ENCODE results near the gene LPCAT3. TPM values are rescaled to one million over a fixed set of nuclear protein-coding genes. Genes with fewer than 3 reads are reported as not detected.
A peak's percentile ranks its signal among the peaks of the same experiment; 100 is the strongest.

The LPCAT3 gene
- total RNA-seq, 1 donor from 2014 or later: 7.9 TPM

DNA sequence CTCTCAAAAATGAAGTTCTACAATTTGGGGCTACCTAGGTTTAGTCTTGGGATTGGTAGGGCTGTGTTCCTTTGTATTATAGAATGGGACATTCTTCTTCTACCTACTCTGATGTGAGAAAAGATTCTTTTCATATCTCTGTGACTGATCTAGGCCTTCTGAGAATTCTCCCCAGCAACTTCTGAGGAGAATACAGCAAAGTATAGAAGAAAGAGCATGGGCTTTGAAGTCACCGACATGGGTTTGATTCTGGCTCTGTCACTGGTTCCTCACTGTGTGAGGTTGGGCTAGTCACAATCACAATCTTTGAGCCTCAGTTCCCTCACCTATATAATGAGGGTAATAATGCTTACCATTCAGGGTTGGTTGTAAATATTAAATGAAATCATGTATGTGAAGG is 85.5 kb downstream of the LPCAT3 start:
- FAIRE-seq (no peak), DNase-seq (ENCODE audit: low read depth) (no peak)
- TF ChIP-seq, protein P1, sequence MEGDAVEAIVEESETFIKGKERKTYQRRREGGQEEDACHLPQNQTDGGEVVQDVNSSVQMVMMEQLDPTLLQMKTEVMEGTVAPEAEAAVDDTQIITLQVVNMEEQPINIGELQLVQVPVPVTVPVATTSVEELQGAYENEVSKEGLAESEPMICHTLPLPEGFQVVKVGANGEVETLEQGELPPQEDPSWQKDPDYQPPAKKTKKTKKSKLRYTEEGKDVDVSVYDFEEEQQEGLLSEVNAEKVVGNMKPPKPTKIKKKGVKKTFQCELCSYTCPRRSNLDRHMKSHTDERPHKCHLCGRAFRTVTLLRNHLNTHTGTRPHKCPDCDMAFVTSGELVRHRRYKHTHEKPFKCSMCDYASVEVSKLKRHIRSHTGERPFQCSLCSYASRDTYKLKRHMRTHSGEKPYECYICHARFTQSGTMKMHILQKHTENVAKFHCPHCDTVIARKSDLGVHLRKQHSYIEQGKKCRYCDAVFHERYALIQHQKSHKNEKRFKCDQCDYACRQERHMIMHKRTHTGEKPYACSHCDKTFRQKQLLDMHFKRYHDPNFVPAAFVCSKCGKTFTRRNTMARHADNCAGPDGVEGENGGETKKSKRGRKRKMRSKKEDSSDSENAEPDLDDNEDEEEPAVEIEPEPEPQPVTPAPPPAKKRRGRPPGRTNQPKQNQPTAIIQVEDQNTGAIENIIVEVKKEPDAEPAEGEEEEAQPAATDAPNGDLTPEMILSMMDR (IDR thresholded peaks at IDR 0.05; ENCODE audit: insufficient read depth, low read length, severe bottlenecking): no peak
- H3K4me3 ChIP-seq (ENCODE audit: low read depth, low read length): no peak overlapping the region
- peaks cover 4% of the 10 kb centered on the region for H3K36me3 ChIP-seq (ENCODE audit: control insufficient read depth, insufficient read depth, low read length)
- no peaks in the 10 kb centered on the region for H3K27me3 ChIP-seq (ENCODE audit: control insufficient read depth, insufficient read depth, low read length)

DNA sequence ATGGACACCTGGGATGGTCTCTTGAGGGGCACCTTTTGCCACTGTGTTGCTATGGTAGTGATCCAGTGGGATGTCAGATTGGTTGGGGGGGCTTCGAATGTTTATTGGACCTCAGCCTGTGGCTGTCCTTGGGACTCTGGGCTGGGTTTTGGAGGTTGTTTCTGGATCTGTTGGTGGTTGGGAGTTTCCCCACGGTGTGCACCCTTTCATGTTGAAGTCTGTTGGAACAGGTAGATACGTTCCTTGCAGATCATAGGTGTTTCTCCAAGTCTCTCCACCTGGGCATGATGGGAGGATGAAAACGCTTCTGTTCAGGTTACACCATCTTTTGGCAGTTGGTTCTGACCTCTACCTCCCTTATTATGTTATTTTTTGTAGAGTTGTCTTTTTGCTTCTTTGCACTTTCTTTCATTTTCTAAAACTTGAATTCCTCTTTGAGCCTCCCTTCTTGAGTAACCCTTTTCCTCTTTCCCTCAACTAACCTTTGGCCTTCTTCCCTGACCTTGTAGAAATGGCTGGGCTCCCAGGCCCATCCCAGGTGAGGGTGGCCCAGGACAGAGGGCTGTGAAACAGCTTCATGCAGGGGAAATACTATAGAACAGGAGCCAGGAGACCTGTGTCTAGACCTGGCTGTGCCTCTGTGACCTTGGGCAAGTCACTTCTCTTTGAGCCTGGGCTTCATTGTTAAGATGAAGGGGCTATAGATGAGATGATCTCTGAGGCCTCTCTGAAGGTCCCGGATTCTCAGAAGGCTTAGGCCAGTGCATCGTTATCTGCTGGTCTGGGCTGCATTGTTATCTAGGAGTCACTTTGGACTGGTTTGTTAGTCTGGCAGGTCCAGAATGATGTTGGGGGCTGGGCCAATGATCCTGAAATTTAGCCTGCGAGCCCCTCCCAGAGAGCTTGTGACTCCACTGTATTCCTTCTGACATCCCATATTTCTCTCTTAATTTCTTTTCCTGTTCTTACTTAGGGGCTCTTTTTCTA is 88.5 kb downstream of the LPCAT3 start:
- DNase-seq (ENCODE audit: low read depth): no peak
- Histone ChIP-seq H3K4me3 (ENCODE audit: low read depth, low read length) (peak overlapping the region; percentile 69), H3K36me3 (ENCODE audit: control insufficient read depth, insufficient read depth, low read length) (no peaks in the 10 kb centered on the region), H3K27me3 (ENCODE audit: control insufficient read depth, insufficient read depth, low read length) (no peaks in the 10 kb centered on the region)
- TF ChIP-seq, protein P1 (IDR thresholded peaks at IDR 0.05; ENCODE audit: insufficient read depth, low read length, severe bottlenecking): no peak
- FAIRE-seq: no peak

DNA sequence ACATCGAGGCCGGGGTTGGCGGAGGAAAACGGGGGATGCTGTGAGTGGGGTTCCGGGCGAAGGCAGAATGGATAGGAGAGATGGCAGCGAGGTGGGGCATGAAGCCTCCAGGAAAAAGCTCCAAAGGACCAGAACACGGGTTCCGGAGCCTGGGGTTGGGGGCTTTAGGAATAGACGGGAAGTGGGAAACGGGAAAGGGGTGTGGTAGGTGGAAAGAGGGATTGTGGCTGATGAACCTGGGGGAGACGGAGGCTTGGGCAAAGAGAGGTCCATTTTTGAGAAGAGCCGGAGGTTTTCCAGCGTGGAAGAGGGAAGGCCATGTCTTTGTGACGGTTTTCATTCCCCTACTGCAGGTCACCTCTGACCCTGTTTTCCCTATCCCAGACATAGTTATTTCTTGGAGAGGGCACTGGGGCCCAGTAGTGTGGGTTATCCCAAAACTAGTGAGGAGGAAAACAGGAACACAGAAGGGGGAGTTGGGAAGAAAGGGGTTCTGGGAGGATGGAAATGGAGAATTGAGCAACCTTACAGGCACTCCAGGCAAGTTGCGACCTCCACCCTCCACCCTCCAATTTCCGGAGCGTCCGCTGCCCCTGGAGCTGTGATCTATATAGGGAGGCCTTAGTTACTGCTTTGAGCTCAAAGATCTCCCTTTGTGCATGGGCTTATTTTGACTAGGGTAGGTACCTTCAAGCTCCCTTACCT is 89.4 kb downstream of the LPCAT3 start:
- Histone ChIP-seq H3K36me3 (ENCODE audit: control insufficient read depth, insufficient read depth, low read length) (no peaks in the 10 kb centered on the region), H3K27me3 (ENCODE audit: control insufficient read depth, insufficient read depth, low read length) (no peaks in the 10 kb centered on the region), H3K4me3 (ENCODE audit: low read depth, low read length) (peak overlapping the region; percentile 69)
- no peak for FAIRE-seq
- DNase-seq (ENCODE audit: low read depth): no peak
- TF ChIP-seq, protein P1 (IDR thresholded peaks at IDR 0.05; ENCODE audit: insufficient read depth, low read length, severe bottlenecking): no peak

DNA sequence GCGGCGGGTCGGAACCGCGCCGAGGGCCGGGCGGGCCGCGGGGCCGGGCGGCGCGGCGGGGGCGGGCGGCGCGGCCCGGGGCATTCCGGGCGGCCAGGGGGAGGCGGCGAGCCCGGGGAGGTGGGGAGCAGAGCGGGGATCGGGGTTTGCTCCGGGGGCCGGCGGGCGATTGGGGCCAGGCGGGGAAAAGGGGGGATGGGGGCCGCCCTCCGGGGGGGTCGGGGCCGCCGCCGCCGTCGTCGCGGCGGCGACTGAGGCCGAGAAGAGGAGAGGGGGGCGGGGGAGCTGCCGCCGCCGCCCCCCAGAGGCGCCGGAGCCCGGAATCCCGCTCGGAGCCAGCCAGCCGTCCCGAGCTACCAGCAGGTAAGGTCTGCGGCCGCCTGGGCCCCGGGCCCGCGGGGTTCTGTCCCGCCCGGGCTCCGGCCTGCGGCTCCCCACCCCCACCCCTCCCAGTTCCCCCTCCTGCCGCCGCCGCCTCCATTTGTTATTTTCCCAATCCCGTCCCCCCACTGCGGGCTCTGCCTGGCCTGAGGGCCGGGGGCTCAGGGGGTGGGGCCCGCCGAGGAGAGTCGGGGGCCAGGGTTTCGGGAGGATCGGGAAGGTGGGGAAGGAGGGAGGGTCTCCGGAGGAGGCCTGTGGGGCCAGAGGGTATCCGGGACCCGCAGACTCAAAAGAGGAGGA is 90.1 kb downstream of the LPCAT3 start:
- H3K4me3 ChIP-seq (ENCODE audit: low read depth, low read length): peak overlapping the region; percentile 69
- TF ChIP-seq, protein P1 (IDR thresholded peaks at IDR 0.05; ENCODE audit: insufficient read depth, low read length, severe bottlenecking): no peak
- FAIRE-seq (no peak), DNase-seq (ENCODE audit: low read depth) (no peak)
- H3K36me3 ChIP-seq (ENCODE audit: control insufficient read depth, insufficient read depth, low read length): no peaks in the 10 kb centered on the region
- no peaks in the 10 kb centered on the region for H3K27me3 ChIP-seq (ENCODE audit: control insufficient read depth, insufficient read depth, low read length)

DNA sequence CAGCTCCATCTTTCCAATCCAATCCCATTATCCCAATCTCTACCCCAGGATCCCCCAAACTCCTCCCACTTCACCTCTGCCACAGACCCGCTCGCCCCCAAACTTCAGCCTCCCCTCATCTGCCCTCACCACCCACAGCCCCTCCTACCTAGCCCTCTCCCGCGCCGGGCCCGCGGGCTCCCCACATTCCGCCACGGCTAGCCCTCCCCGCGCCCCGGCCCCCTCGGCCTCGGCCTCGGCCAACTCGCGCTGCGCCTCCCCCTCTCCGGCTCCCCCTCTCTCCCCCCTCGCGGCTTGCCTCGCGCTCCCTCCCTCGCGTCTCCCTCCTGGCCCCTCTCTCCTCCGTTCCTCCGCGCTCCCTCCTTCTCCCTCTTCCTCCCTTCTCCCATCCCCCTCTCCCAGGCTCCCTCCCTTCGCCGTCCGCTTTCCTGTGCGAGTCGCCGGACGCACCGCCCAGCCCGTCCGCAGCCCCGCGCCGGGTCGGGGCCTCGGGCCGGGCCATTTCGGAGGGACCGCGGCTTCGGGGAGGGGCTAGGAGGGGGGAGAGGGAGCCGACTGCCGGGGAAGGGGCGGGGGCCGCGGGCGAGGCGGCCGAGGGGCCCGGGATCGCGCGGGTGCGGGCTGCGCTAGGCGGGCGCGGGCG is 90.8 kb downstream of the LPCAT3 start, which contains the start of gene ATN1:
Gene ATN1 (plus strand): TSS at position 581 of the 643 bp plus-strand sequence. CDS start 6,043 bp downstream, outside the sequence.
- H3K4me3 ChIP-seq (ENCODE audit: low read depth, low read length): peak within 1 kb of the TSS; percentile 69
- TF ChIP-seq, protein P1 (IDR thresholded peaks at IDR 0.05; ENCODE audit: insufficient read depth, low read length, severe bottlenecking): no peak
- FAIRE-seq (no peak), DNase-seq (ENCODE audit: low read depth) (no peak)
- no peaks in the 10 kb centered on the region for H3K36me3 ChIP-seq (ENCODE audit: control insufficient read depth, insufficient read depth, low read length)
- no peaks in the 10 kb centered on the region for H3K27me3 ChIP-seq (ENCODE audit: control insufficient read depth, insufficient read depth, low read length)
